Prostate gland (tissue), 2 donors: ENCODE data around the gene KLHL29. TPM values are rescaled to one million over a fixed set of nuclear protein-coding genes. Genes with fewer than 3 reads are reported as not detected.

ENCODE experiments used
- DNase-seq: peaks from one replicate; pipeline ENCODE4 v3.0.0-alpha.2; 2019; ENCODE audit warnings: low spot score
- H3K27ac ChIP-seq, 2 donors: fragments of 200-600 bp; sonication (generic); 2 replicates each; pipeline ENCODE4 v1.5.1; 2017 to 2019
- H3K27me3 ChIP-seq: fragments of 200-600 bp; sonication (generic); replicated peaks from 2 replicates; pipeline ENCODE4 v1.5.1; 2019; ENCODE audit not compliant: insufficient read depth
- H3K36me3 ChIP-seq, 2 donors: fragments of 200-600 bp; sonication (generic); 1 replicate in 1 of 2; 2 replicates in 1 of 2; pipeline versions ENCODE4 v1.5.1 to v1.8.1; 2017 to 2019
- H3K4me1 ChIP-seq: fragments of 200-600 bp; sonication (generic); replicated peaks from 2 replicates; pipeline ENCODE4 v1.5.1; 2019
- H3K4me3 ChIP-seq, 2 donors: fragments of 200-600 bp; sonication (generic); 2 replicates each; pipeline ENCODE4 v1.5.1; 2017 to 2019
- H3K9me3 ChIP-seq: fragments of 200-600 bp; sonication (generic); 2 replicates; pipeline ENCODE4 v1.5.1; 2017
- POLR2A ChIP-seq: fragments of 450-650 bp; IDR thresholded peaks from one replicate; pipeline ENCODE4 v1.6.1; 2016; ENCODE audit warnings: antibody characterized with exemption, mild to moderate bottlenecking
- POLR2AphosphoS5 ChIP-seq: sonication (generic); formaldehyde crosslinking; IDR thresholded peaks from one replicate; pipeline ENCODE4 v1.6.1; 2017; ENCODE audit warnings: antibody characterized with exemption
- WGBS: methylation state at CpG from one replicate; pipeline ENCODE4 v1.1.5; 2018; 5-methylcytosine and 5-hydroxymethylcytosine counted together
- intact Hi-C: fragments of 100-400 bp; cut with DNase I; formaldehyde crosslinking; loops from one replicate; pipeline ENCODE4 v1.14.2; 2022
- total RNA-seq, 2 donors: library from RNA; depleted of rRNA; stranded (reverse); fragments of >200 nt; gene quantifications; one replicate each; pipeline ENCODE4 v1.1.0, GENCODE V29; 2016
- TF ChIP-seq, protein P1 (sequence below), 4 experiments: fragments of 200-600 bp in 2 of 4; fragments of 450-650 bp in 2 of 4; sonication (generic) in 2 of 4; IDR thresholded peaks; 1 replicate in 3 of 4; 2 replicates in 1 of 4; pipeline ENCODE4 v1.5.1; 2016 to 2019; ENCODE audit warnings: antibody characterized with exemption in 4 of 4, mild to moderate bottlenecking in 2 of 4, moderate library complexity in 2 of 4

KLHL29 gene
- total RNA-seq, 2 donors from 2014 or later: 23.3 to 24.8 TPM

DNA sequence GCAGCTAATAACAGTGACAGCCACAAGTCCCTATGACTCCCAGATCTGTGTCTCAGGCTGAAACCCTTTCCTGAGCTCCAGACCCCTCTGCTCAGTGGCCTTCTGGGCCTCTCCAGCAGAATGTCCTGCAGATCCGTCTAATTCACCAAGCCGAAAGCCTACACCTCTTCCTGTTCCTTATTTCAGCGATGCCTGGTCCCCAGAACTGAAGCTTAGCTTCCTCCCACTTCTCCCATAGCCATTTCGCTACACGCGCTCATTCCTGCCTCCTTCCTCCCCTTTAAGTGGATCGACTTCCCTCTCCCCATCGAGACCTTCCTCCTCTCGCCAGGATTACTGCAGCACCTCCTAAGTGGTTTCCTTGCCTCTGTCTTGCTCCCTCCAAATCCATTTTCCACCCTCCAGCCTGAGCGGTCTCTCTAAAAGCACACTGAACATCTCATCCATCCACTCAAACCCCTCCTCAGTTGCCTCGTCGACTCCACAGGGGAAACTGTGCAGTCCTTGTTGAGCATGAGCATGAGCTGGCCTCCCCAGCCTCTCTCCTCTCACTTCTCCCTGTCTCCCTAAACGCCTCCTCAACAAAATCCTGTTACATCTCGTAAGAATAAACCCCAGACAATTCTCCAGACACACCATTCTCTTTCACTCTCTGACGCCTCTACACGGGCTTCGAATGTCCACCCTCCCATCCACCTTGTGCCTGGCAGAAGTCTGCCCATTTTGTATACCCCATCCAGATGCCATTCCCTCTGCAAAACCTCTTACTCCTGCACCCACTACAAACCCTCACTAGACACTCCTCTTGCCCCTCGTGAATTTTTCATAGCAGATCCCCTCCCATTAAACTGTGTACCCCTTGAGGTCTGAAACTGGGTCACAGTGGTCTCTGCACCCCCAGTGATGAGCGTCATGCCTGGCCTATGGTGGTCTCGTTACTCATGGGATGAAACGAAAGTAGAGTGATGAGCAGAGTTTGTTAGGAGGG is 309.4 kb downstream of the KLHL29 start:
- H3K36me3 ChIP-seq: peaks cover 0 to 15% of the 10 kb centered on the region in 2 donors
- H3K9me3 ChIP-seq: no peaks in the 10 kb centered on the region
- 91% methylated on average over 21 of the region's 21 CpGs for WGBS
- TF ChIP-seq, protein P1, sequence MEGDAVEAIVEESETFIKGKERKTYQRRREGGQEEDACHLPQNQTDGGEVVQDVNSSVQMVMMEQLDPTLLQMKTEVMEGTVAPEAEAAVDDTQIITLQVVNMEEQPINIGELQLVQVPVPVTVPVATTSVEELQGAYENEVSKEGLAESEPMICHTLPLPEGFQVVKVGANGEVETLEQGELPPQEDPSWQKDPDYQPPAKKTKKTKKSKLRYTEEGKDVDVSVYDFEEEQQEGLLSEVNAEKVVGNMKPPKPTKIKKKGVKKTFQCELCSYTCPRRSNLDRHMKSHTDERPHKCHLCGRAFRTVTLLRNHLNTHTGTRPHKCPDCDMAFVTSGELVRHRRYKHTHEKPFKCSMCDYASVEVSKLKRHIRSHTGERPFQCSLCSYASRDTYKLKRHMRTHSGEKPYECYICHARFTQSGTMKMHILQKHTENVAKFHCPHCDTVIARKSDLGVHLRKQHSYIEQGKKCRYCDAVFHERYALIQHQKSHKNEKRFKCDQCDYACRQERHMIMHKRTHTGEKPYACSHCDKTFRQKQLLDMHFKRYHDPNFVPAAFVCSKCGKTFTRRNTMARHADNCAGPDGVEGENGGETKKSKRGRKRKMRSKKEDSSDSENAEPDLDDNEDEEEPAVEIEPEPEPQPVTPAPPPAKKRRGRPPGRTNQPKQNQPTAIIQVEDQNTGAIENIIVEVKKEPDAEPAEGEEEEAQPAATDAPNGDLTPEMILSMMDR (IDR thresholded peaks at IDR 0.05): no peak
- TF ChIP-seq POLR2AphosphoS5 (no peak), POLR2A (no peak)
- no peaks in the 10 kb centered on the region for H3K27me3 ChIP-seq
- no peak for DNase-seq
- H3K4me3 ChIP-seq: no peak overlapping the region
- no peak overlapping the region for H3K27ac ChIP-seq
- no peaks in the 10 kb centered on the region for H3K4me1 ChIP-seq
- intact Hi-C loops: no loop called here

DNA sequence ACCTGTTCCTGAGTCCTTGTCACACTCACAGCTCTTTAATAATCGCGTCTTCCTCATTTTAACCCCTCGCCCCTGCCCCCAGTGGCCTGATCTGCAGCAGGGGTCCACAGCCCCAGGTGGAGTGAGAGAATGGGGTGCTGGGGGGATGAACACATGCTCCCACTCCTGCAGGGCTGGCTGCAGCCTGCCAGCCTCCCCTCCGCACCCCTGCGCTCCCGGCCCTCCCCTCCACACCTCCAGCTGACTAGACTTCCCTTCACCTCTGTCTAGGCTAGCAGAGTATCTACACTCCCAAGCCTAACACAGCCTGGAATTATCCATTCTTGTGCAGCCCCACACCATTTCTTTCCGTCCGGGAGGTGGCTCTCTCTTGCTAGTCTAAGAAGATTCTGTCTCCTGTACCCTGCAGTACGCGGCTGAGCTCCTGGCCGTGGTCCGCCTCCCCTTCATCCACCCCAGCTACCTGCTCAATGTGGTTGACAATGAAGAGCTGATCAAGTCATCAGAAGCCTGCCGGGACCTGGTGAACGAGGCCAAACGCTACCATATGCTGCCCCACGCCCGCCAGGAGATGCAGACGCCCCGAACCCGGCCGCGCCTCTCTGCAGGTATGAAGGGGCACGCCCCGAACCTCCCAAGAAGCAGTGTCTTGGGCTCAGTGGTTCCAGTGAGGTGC is 310.4 kb downstream of the KLHL29 start:
- no peaks in the 10 kb centered on the region for H3K27me3 ChIP-seq
- DNase-seq: no peak
- H3K4me1 ChIP-seq: no peaks in the 10 kb centered on the region
- intact Hi-C loops: no loop called here
- no peak for TF ChIP-seq POLR2AphosphoS5
- TF ChIP-seq, protein P1 (IDR thresholded peaks at IDR 0.05): no peak
- H3K9me3 ChIP-seq: no peaks in the 10 kb centered on the region
- 96% methylated on average over 24 of the region's 24 CpGs for WGBS
- H3K27ac ChIP-seq: no peak overlapping the region
- peaks cover 0 to 15% of the 10 kb centered on the region in 2 donors for H3K36me3 ChIP-seq
- no peak overlapping the region for H3K4me3 ChIP-seq

DNA sequence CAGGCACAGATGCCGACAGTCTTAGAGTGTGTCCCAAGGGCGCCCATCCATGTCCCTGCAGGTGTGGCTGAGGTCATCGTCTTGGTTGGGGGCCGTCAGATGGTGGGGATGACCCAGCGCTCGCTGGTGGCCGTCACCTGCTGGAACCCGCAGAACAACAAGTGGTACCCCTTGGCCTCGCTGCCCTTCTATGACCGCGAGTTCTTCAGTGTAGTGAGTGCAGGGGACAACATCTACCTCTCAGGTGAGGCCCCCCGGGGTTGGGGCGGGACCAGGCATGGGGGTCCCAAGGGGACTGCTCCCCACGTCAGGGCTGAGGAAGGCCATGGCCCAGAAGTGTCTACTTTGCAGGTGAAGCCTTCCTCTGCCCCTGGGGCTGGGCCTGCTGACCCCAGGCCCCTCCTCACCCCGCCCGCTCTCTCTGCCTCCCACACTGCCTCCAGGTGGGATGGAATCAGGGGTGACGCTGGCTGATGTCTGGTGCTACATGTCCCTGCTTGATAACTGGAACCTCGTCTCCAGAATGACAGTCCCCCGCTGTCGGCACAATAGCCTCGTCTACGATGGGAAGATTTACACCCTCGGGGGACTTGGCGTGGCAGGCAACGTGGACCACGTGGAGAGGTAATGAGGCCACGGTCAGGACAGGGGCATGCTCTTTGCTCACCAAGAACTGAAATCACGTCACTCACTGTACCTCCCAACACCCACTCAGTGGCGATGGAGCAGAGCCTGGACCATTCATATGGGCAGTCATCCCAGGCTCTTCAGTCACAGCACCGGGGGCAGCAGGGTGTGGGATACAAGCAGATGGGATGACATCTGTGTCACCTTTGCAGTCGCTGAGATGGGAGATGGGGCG is 311.1 kb downstream of the KLHL29 start:
- intact Hi-C loops: no loop called here
- H3K36me3 ChIP-seq: peaks cover 0 to 15% of the 10 kb centered on the region in 2 donors
- no peaks in the 10 kb centered on the region for H3K4me1 ChIP-seq
- no peak for DNase-seq
- TF ChIP-seq POLR2AphosphoS5 (no peak), POLR2A (no peak)
- TF ChIP-seq, protein P1 (IDR thresholded peaks at IDR 0.05): no peak
- 91% methylated on average over 30 of the region's 32 CpGs for WGBS
- H3K9me3 ChIP-seq: no peaks in the 10 kb centered on the region
- no peak overlapping the region for H3K27ac ChIP-seq
- no peaks in the 10 kb centered on the region for H3K27me3 ChIP-seq
- H3K4me3 ChIP-seq: no peak overlapping the region

DNA sequence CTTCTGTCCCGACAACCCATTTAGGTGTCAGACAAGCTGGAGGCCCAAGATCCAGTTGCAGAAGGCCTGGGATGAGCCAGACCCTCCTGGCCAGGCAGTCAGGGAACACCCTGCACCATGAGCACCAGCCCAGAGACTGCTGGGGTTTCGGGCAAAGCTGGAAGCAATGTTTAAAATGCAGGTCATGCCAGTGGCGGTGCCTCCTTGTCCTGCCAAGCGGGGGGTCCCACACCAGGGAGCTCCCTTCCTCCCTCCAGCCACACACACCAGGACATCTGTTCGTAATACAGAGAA is 311.7 kb downstream of the KLHL29 start:
- H3K27ac ChIP-seq: no peak overlapping the region
- H3K27me3 ChIP-seq: no peaks in the 10 kb centered on the region
- no peaks in the 10 kb centered on the region for H3K9me3 ChIP-seq
- no peaks in the 10 kb centered on the region for H3K4me1 ChIP-seq
- WGBS: 97% methylated on average over 5 of the region's 5 CpGs
- intact Hi-C loops: no loop called here
- H3K36me3 ChIP-seq: peaks cover 0 to 15% of the 10 kb centered on the region in 2 donors
- no peak for DNase-seq
- no peak overlapping the region for H3K4me3 ChIP-seq
- TF ChIP-seq POLR2AphosphoS5 (no peak), POLR2A (no peak)
- TF ChIP-seq, protein P1 (IDR thresholded peaks at IDR 0.05): no peak
